Activated T-cell treated with anti-CD3 and anti-CD28 coated beads for 48 hours (primary cell): ENCODE results near the gene CCL17.
"Not testable (repeated sequence)": the region's sequence is repeated elsewhere in the genome, so short reads cannot be mapped to it uniquely, and the experiment has no call there.

ENCODE experiments used
- DNase-seq: peaks from one replicate; pipeline ENCODE4 v3.0.0-alpha.2; 2020; ENCODE audit warnings: low read depth

CCL17 gene

GRCh38 chr16:57432505-57432904 lies 27.9 kb downstream of the CCL17 start:
- no peak for DNase-seq

DNA sequence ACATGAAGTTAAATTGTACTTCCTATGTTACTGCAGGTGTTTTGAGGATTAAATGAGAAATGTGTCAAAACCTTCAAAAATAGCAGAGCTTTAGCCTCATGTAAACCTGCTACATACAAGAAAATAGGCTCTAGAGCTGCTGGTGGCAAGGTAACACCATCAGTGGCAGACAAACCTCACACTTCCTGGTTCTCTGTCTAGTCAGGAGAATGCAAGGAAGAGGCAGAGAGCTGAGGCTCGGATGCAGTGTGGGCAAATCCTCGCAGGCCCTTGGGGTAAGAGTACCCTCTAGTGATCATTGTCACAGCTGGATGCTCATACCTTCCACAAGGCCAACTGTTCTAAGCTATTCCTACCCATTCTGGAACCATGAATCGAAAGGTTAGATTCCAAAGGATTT lies 28.4 kb downstream of the CCL17 start:
- no peak for DNase-seq

- DNase-seq, result no peak
Measured at GRCh38 chr16:57434003-57434402, 29.4 kb downstream of the CCL17 start.

- DNase-seq, result no peak
Measured at GRCh38 chr16:57435838-57436237, 31.3 kb downstream of the CCL17 start.

DNA sequence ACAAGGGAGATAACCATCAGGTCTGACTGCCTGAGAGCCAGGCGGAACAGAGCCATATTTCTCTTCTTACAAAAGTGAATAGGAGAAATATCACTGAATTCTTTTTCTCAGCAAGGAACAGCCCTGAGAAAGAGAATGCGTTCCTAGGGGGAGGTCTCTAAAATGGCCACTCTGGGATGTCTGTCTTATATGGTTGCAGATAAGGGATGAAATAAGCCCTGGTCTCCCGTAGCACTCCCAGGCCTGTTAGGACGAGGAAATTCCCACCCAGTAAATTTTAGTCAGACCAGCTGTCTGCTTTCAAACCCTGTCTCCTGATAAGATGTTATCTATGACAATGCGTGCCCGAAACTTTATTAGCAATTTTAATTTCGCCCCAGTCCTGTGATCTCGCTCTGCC lies 35.4 kb downstream of the CCL17 start:
- not testable (repeated sequence) for DNase-seq

DNA sequence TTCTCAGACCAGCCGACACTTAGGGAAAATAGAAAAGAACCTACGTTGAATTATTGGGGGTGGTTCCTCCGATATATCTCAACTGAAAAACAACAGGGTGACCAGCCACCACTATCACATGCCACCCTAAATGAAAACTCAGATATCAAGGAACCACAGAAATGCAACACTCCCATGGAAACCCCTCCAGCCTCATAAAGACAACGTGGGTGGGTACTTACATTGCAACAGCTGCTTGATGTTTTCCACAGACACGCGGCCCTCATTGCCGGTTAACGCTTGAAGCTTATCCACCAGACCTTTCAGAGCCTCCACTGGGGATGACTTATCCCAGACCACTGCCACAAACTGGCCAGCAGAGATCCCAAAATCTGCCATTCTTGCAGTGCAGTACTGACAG lies 36.0 kb downstream of the CCL17 start:
- not testable (repeated sequence) for DNase-seq

DNA sequence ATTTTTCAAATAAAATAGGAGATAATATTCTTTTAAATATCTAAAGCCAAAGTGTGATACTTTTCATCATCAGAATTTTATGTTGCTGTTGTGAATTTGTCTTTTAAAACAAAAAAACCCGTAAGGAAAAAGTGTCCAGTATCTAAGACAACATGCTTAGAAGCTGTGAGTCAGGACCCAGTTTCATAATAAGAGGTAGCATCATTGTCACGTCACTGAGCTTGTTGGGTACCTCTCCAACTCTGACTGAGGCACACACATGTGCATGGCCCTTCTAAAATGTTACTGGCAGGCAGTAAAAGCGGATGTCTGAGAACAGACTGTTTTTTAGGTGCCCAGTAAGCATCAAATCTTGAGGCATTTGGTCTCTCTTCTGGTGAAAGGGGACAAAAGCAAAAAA lies 40.1 kb downstream of the CCL17 start:
- DNase-seq, result no peak

- no peak for DNase-seq
Measured at GRCh38 chr16:57445510-57445909, 40.9 kb downstream of the CCL17 start.

DNA sequence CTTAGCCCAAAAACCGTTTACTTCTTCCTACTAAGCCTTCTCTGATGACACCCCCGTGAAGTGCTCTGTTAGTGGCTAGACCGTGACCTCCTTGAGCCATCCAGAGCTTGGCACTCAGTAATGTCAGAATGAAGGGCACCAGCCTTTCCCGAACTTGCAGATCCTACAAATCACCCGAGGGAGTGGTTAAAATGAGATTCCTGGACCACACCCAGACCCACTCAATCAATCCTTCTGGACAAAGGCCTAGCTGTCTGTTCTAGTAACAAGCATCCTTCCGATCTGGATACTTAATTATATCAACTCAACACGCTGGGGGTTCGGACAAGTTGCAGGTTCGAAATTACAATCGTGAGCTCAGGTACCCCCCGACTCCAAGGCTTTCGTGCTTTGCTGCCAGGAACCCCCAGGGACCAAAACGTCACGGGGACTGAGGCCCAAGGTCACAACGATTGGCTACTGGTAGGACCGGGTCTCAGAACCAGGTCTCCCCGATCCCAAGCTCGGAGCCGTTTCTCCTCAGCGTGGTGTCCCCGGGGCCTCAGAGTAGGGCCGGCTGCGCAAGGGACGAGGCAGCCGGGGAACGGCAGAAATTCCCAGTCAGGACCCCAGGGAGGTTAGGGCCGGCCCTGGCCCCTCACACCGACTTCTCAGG lies 42.1 kb downstream of the CCL17 start:
- no peak for DNase-seq

- DNase-seq, result peak; percentile 90
Measured at GRCh38 chr16:57447186-57447962, 42.8 kb downstream of the CCL17 start, which contains the start of the genes CIAPIN1 and COQ9. Gene CIAPIN1 (minus strand): TSS chr16:57447385. CDS start chr16:57440928, 6,457 bp downstream. Gene COQ9 (plus strand): TSS chr16:57447479. CDS start chr16:57447506, 27 bp downstream.

DNA sequence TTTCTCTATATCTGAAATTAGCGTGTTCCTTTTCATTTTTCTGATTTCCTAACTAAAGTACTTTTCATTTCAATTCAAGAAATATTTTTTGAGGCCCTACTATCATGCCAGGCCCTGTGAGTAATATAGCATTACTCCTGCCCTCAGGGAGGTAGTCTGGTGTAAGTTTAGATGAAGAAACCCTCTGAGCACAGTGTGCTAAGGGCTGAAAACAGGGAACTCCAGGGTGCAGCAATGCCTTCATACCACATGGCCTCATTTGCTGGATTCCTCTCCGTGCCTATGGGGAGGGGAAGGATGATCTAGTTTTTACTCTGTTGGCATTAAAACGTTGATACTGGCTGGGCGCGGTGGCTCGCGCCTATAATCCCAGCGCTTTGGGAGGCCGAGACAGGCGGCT lies 47.5 kb downstream of the CCL17 start:
- DNase-seq, result no peak

- peak; percentile 90 for DNase-seq
Measured at GRCh38 chr16:57462209-57462977, 57.8 kb downstream of the CCL17 start, which contains the start of gene POLR2C. Gene POLR2C (plus strand): TSS chr16:57462679. CDS start chr16:57462725, 46 bp downstream.

GRCh38 chr16:57462978-57463362 lies 58.4 kb downstream of the CCL17 start:
- no peak for DNase-seq

- DNase-seq, result no peak
Measured at GRCh38 chr16:57464523-57464922, 60.0 kb downstream of the CCL17 start.
